Tibial nerve (tissue), 4 donors: ENCODE results near the gene NUAK1. TPM values are rescaled to one million over a fixed set of nuclear protein-coding genes. Genes with fewer than 3 reads are reported as not detected.

ENCODE experiments used
- DNase-seq, 2 donors: peaks; one replicate each; pipeline ENCODE4 v3.0.0-alpha.2; 2019; ENCODE audit warnings: low spot score in 2 of 2
- H3K27ac ChIP-seq, 4 donors: fragments of 200-600 bp; sonication (generic) in 3 of 4; one replicate each; pipeline ENCODE4 v1.5.1; 2017 to 2019; ENCODE audit warnings: mild to moderate bottlenecking in 1 of 4
- H3K27me3 ChIP-seq, 2 donors: fragments of 200-600 bp; sonication (generic) in 1 of 2; one replicate each; pipeline versions ENCODE4 v1.5.1 to v1.6.0; 2017 to 2019
- H3K36me3 ChIP-seq, 3 donors: fragments of 200-600 bp; sonication (generic); one replicate each; pipeline ENCODE4 v1.5.1; 2018 to 2019
- H3K4me1 ChIP-seq, 4 donors: fragments of 200-600 bp; sonication (generic) in 3 of 4; one replicate each; pipeline ENCODE4 v1.5.1; 2017 to 2019
- H3K4me3 ChIP-seq, 4 donors: fragments of 200-600 bp; sonication (generic) in 3 of 4; one replicate each; pipeline ENCODE4 v1.5.1; 2017 to 2019; ENCODE audit warnings: mild to moderate bottlenecking in 1 of 4, moderate library complexity in 1 of 4
- H3K9me3 ChIP-seq, 4 donors: fragments of 200-600 bp; sonication (generic) in 3 of 4; one replicate each; pipeline ENCODE4 v1.5.1; 2017 to 2019
- CTCF ChIP-seq, 5 experiments: fragments of 200-600 bp in 3 of 5; fragments of 450-650 bp in 2 of 5; sonication (generic) in 3 of 5; IDR thresholded peaks; one replicate each; pipeline ENCODE4 v1.5.1; 2016 to 2019; ENCODE audit warnings: antibody characterized with exemption in 5 of 5, mild to moderate bottlenecking in 3 of 5, moderate library complexity in 2 of 5
- EP300 ChIP-seq, 2 donors: sonication (generic); formaldehyde crosslinking; IDR thresholded peaks; one replicate each; pipeline ENCODE4 v1.6.1; 2017; ENCODE audit warnings: antibody characterized with exemption in 2 of 2, mild to moderate bottlenecking in 1 of 2
- POLR2A ChIP-seq, 2 donors: fragments of 450-650 bp; IDR thresholded peaks; one replicate each; pipeline ENCODE4 v1.6.1; 2017; ENCODE audit warnings: antibody characterized with exemption in 2 of 2, mild to moderate bottlenecking in 2 of 2, moderate library complexity in 2 of 2
- whole genome bisulfite sequencing, 2 donors: methylation state at CpG; one replicate each; pipeline ENCODE4 v1.1.5; 2018; 5-methylcytosine and 5-hydroxymethylcytosine counted together
- total RNA-seq, 4 donors: library from RNA; depleted of rRNA; stranded (reverse); fragments of >200 nt; gene quantifications; one replicate each; pipeline ENCODE4 v1.1.0, GENCODE V29; 2016

Gene NUAK1
- total RNA-seq, 4 donors from 2014 or later = 32.0 to 47.9 (median 33.5) TPM

GRCh38 chr12:106149096-106149784 lies 10.5 kb upstream of the NUAK1 start:
- H3K9me3 ChIP-seq = no peaks in the 10 kb centered on the region
- WGBS, 2 donors = 56 to 65% methylated on average over 10 of the region's 10 CpGs
- H3K4me1 ChIP-seq = peaks cover 0 to 15% (median 0%) of the 10 kb centered on the region in 4 donors
- H3K4me3 ChIP-seq = no peak overlapping the region
- DNase-seq = no peak
- H3K27ac ChIP-seq = peak overlapping the region in 1 of 4 donors; percentile 21
- no peak for TF ChIP-seq EP300 (IDR thresholded peaks at IDR 0.05)
- peak; percentile 10 to 54 (median 43) for TF ChIP-seq CTCF (IDR thresholded peaks at IDR 0.05)
- no peaks in the 10 kb centered on the region for H3K27me3 ChIP-seq
- no peaks in the 10 kb centered on the region for H3K36me3 ChIP-seq

DNA sequence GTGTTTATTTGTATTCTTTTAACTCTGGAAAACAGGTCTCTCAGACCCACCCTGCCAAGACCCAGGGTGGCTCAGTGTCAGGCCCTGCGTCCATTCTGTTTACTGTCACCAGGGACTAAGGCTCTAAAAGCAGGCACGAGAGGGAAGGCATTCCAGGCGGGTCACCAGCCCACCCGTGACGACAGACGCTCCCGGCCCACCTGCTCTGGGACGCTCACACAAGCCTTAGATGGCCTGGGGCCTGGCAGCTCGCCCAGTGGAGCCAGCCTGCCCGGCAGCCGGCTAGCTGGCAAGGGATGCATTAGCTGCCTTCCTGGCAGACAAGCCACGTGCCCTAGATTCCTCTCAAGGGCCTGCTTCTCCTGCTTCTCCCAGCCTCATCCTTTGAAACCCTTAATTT lies 9.2 kb upstream of the NUAK1 start:
- no peaks in the 10 kb centered on the region for H3K36me3 ChIP-seq
- TF ChIP-seq EP300 (IDR thresholded peaks at IDR 0.05) (peak in 1 of 2 donors; percentile 54), CTCF (IDR thresholded peaks at IDR 0.05) (no peak)
- DNase-seq = no peak
- no peak overlapping the region for H3K4me3 ChIP-seq
- peaks cover 0 to 23% (median under 1%) of the 10 kb centered on the region in 4 donors for H3K4me1 ChIP-seq
- H3K27ac ChIP-seq = peak overlapping the region in 1 of 4 donors; percentile 21
- no peaks in the 10 kb centered on the region for H3K27me3 ChIP-seq
- no peaks in the 10 kb centered on the region for H3K9me3 ChIP-seq
- 39 to 50% methylated on average over 12 of the region's 12 CpGs for WGBS, 2 donors

DNA sequence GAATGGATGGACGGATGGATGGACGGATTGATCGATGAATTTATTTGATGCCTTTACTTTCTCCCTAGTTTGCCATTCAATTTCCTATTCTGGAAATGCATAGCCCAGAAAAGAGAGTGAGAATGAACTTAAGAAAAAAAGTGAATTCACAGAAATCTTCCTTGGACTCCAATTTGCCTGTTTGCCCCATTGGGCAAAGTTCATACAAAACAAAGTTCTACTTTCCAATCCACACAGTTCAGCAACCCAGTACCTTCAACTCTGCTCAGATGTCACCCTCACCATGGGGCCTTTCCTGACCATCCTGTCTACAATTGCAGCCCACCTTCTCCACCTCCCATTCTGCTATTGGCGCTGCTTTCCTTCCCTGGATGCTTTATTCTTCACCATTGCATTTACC lies 8.2 kb upstream of the NUAK1 start:
- H3K9me3 ChIP-seq = no peaks in the 10 kb centered on the region
- H3K4me1 ChIP-seq = peaks cover 0 to 32% (median 4%) of the 10 kb centered on the region in 4 donors
- no peak for DNase-seq
- 94 to 97% methylated on average over 4 of the region's 4 CpGs for WGBS, 2 donors
- no peak overlapping the region for H3K27ac ChIP-seq
- no peak overlapping the region for H3K4me3 ChIP-seq
- H3K27me3 ChIP-seq = no peaks in the 10 kb centered on the region
- TF ChIP-seq POLR2A (IDR thresholded peaks at IDR 0.05) = no peak
- TF ChIP-seq CTCF (IDR thresholded peaks at IDR 0.05) = no peak
- no peak for TF ChIP-seq EP300 (IDR thresholded peaks at IDR 0.05)
- no peaks in the 10 kb centered on the region for H3K36me3 ChIP-seq

GRCh38 chr12:106145539-106146447 lies 7.0 kb upstream of the NUAK1 start:
- Histone ChIP-seq H3K4me1 (peaks cover 0 to 44% (median 4%) of the 10 kb centered on the region in 4 donors), H3K27ac (peak overlapping the region in 1 of 4 donors; percentile 46), H3K9me3 (no peaks in the 10 kb centered on the region), H3K27me3 (no peaks in the 10 kb centered on the region), H3K36me3 (no peaks in the 10 kb centered on the region), H3K4me3 (no peak overlapping the region)
- TF ChIP-seq CTCF (IDR thresholded peaks at IDR 0.05) (no peak), EP300 (IDR thresholded peaks at IDR 0.05) (no peak), POLR2A (IDR thresholded peaks at IDR 0.05) (no peak)
- no peak for DNase-seq
- WGBS, 2 donors = 38 to 39% methylated on average over 14 of the region's 14 CpGs

- Histone ChIP-seq H3K4me3 (no peak overlapping the region), H3K4me1 (peaks cover 0 to 54% (median 4%) of the 10 kb centered on the region in 4 donors), H3K27ac (no peak overlapping the region), H3K36me3 (no peaks in the 10 kb centered on the region), H3K27me3 (no peaks in the 10 kb centered on the region), H3K9me3 (no peaks in the 10 kb centered on the region)
- 65 to 66% methylated on average over 2 of the region's 2 CpGs for WGBS, 2 donors
- TF ChIP-seq POLR2A (IDR thresholded peaks at IDR 0.05) (no peak), CTCF (IDR thresholded peaks at IDR 0.05) (no peak), EP300 (IDR thresholded peaks at IDR 0.05) (no peak)
- no peak for DNase-seq
These were observed 6.1 kb upstream of the NUAK1 start for GRCh38 chr12:106144847-106145246.
